Right lobe of liver (tissue), 6 donors: ENCODE results near the gene HGD. TPM values are rescaled to one million over a fixed set of nuclear protein-coding genes. Genes with fewer than 3 reads are reported as not detected.
"Not testable (repeated sequence)": the region's sequence is repeated elsewhere in the genome, so short reads cannot be mapped to it uniquely, and the experiment has no call there.

ENCODE experiments used
- ATAC-seq, 4 donors: fragments of 200-7000 bp; cut with Tn5 transposase; one replicate each; pipeline ENCODE4 v1.9.1; 2020; ENCODE audit warnings: mild to moderate bottlenecking in 4 of 4, moderate library complexity in 4 of 4
- DNase-seq, 3 donors: peaks; one replicate each; pipeline ENCODE4 v3.0.0-alpha.2; 2020
- H3K27ac ChIP-seq, 3 donors: fragments of 200-600 bp; one replicate each; pipeline ENCODE4 v1.8.0; 2022
- H3K27me3 ChIP-seq, 2 donors: fragments of 200-600 bp; one replicate each; pipeline ENCODE4 v1.8.0; 2022
- H3K36me3 ChIP-seq, 4 donors: fragments of 200-600 bp; sonication (generic) in 1 of 4; one replicate each; pipeline versions ENCODE4 v1.5.1 to v1.8.0; 2017 to 2022; ENCODE audit warnings: control low read depth in 1 of 4
- H3K4me1 ChIP-seq, 4 donors: fragments of 200-600 bp; sonication (generic) in 1 of 4; one replicate each; pipeline versions ENCODE4 v1.5.1 to v1.8.0; 2017 to 2022; ENCODE audit warnings: control low read depth in 1 of 4
- H3K4me3 ChIP-seq, 3 donors: fragments of 200-600 bp; one replicate each; pipeline ENCODE4 v1.8.0; 2022
- H3K9me3 ChIP-seq, 4 donors: fragments of 200-600 bp; sonication (generic) in 1 of 4; one replicate each; pipeline versions ENCODE4 v1.5.1 to v1.8.0; 2017 to 2022; ENCODE audit warnings: control low read depth in 1 of 4
- CTCF ChIP-seq, 4 donors: fragments of 200-600 bp in 3 of 4; fragments of 450-650 bp in 1 of 4; IDR thresholded peaks; one replicate each; pipeline versions ENCODE4 v1.5.1 to v1.8.0; 2016 to 2022; ENCODE audit warnings: antibody characterized with exemption in 4 of 4, mild to moderate bottlenecking in 2 of 4
- POLR2A ChIP-seq: fragments of 450-650 bp; IDR thresholded peaks from one replicate; pipeline ENCODE4 v1.6.1; 2017; ENCODE audit warnings: antibody characterized with exemption, mild to moderate bottlenecking
- WGBS: methylation state at CpG from one replicate; pipeline ENCODE4 v1.1.6; 2018; ENCODE audit warnings: low coverage, low lambda C conversion rate; ENCODE audit not compliant: insufficient coverage; ENCODE audit errors: missing lambda C conversion rate; 5-methylcytosine and 5-hydroxymethylcytosine counted together
- intact Hi-C, 2 donors: fragments of 100-400 bp; cut with DNase I; formaldehyde crosslinking; loops; one replicate each; pipeline versions ENCODE4 v1.11.2 to v1.14.1; 2022
- total RNA-seq, 6 experiments: library from RNA; depleted of rRNA in 2 of 6; stranded (reverse); fragments of >200 nt in 2 of 6; fragmentation: NEBNext Ultra II Directional in 3 of 6; extraction: Animal tissue kit (Norgen Biotek cat#: 25700) in 3 of 6; gene quantifications; one replicate each; pipeline versions ENCODE4 v1.1.0 to v1.2.4, GENCODE V29; 2016 to 2023
- donor health status: DM: no; HTN: yes; CAD: no.
- donor health status: DM: no; HTN: no; CAD: no.
- donor health status: DM: no; HTN: no; CAD: no.
- donor health status: DM: no; HTN: yes; CAD: no.
- donor health status: DM: no; HTN: yes; CAD: no.

HGD gene
- total RNA-seq, 6 experiments from 2014 or later: 117 to 610 (median 341) TPM

DNA sequence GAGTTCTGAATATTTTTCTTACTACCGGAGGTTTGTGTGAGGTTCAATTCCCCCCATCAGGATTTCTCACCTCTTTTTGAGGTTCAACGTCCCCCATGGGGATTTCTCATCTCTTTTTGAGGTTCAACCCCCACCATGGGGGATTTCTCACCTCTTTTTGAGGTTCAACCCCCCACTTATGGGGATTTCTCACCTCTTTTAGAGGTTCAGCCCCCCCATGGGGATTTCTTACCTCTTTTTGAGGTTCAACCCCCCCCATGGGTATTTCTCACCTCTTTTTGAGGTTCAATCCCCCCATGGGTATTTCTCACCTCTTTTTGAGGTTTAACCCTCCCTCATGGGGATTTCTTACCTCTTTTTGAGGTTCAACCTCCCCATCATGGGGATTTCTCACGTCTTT is 59.6 kb downstream of the HGD start:
- peaks cover 0 to 8% (median 4%) of the 10 kb centered on the region in 4 donors for H3K36me3 ChIP-seq
- no peak for ATAC-seq
- no peak overlapping the region for H3K27ac ChIP-seq
- H3K4me3 ChIP-seq: no peak overlapping the region
- 56% methylated on average over 3 of the region's 3 CpGs for WGBS
- H3K4me1 ChIP-seq: no peaks in the 10 kb centered on the region
- intact Hi-C loops: no loop called here
- DNase-seq: no peak
- H3K27me3 ChIP-seq: no peaks in the 10 kb centered on the region
- TF ChIP-seq CTCF (IDR thresholded peaks at IDR 0.05) (no peak), POLR2A (no peak)
- no peaks in the 10 kb centered on the region for H3K9me3 ChIP-seq

DNA sequence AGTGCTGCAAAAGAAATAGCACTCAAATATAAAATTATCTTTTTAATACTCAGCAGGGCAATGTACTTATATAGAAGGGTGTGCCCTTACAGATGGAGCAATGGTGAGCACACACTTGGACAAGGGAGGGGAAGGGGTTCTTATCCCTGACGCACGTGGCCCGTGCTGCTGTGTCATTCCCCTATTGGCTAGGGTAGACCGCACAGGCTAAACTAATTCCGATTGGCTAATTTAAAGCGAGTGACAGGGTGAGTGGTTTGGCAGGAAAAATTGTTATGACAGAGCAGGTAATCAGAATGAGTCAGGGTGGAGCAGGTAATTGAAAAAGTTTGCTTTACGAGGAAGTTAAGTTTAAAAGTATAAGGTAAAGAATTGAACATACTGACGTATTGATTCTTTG is 65.3 kb downstream of the HGD start:
- H3K4me1 ChIP-seq, H3K9me3 ChIP-seq, H3K27me3 ChIP-seq, H3K4me3 ChIP-seq, intact Hi-C loops, DNase-seq, ATAC-seq, H3K36me3 ChIP-seq, H3K27ac ChIP-seq: not testable (repeated sequence)
- WGBS: 90% methylated on average over 7 of the region's 8 CpGs

DNA sequence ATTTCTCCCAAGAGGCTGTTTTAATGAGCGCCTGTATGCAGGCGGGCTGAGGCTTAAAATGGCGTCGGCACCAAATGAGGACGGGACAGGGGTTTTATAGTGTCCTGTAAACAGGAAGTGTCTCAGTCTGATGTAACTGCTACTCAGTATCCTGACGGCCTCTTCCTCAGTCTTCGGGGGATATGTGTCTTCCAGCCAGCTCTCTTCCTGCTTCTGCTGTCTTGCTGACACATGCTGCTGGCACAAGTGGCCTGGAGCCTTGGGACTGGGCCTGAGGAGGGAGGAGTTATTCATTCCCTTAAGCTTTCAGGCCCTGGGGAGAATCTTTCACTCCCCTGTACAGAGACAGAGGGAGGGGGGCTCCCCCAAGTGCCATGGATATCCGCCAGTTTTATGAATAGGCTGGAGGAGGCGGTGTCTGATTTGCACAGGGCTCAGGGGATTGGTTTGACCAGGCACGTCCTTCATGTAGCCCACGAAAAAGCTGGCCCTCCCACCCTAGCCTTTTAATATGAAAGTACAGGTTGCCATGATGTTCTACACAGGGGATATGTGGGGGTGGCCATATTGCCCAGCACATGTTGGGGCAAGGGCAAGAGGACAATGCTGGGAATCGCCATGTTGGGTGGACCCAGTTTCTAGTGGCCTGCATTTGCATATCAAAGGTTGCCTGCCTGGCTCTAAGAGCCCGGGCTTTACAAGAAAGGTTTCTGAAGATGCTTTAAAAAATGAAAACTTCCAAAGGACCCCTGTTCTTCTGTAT is 66.0 kb downstream of the HGD start:
- Histone ChIP-seq H3K27me3 (no peaks in the 10 kb centered on the region), H3K9me3 (no peaks in the 10 kb centered on the region), H3K36me3 (no peaks in the 10 kb centered on the region), H3K27ac (no peak overlapping the region), H3K4me3 (no peak overlapping the region), H3K4me1 (no peaks in the 10 kb centered on the region)
- no peak for TF ChIP-seq CTCF (IDR thresholded peaks at IDR 0.05)
- no peak for TF ChIP-seq POLR2A
- ATAC-seq (peak; percentile 14 to 52 (median 35)), DNase-seq (no peak)
- intact Hi-C loops: no loop called here
- 58% methylated on average over 9 of the region's 13 CpGs for WGBS

- TF ChIP-seq POLR2A (no peak), CTCF (IDR thresholded peaks at IDR 0.05) (no peak)
Measured at GRCh38 chr3:120614765-120615164, 67.3 kb downstream of the HGD start.

DNA sequence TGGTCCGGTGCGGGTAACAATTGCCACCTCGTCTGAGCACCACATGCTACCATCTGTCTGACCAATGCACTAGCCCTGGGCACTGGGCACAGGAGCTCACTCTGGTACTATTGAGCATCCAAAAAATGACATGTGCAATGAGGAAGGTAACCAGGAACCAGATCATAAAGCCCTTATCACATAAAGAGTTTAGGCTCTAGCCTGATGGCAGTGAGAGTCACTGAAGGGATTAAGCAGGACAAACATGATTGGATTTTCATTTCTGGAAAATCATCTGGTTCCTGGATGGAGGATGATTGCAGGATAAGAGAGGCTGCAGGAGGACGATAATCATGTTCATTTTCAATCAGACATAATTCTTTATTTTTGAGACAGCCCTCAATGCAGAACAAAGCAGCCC is 73.5 kb downstream of the HGD start:
- DNase-seq: no peak
- TF ChIP-seq CTCF (IDR thresholded peaks at IDR 0.05): no peak
- TF ChIP-seq POLR2A: no peak
- Histone ChIP-seq H3K4me3 (no peak overlapping the region), H3K36me3 (no peaks in the 10 kb centered on the region), H3K4me1 (no peaks in the 10 kb centered on the region), H3K27ac (no peak overlapping the region), H3K9me3 (no peaks in the 10 kb centered on the region), H3K27me3 (no peaks in the 10 kb centered on the region)
- intact Hi-C loops: no loop called here
- ATAC-seq: no peak
- WGBS: 64% methylated on average over 4 of the region's 4 CpGs

More at GRCh38 chr3:120614765-120615164, 67.3 kb downstream of the HGD start:
- 73% methylated on average over 8 of the region's 8 CpGs for WGBS
- DNase-seq (no peak), ATAC-seq (peak in 1 of 4 donors; percentile 24)
- Histone ChIP-seq H3K27ac (no peak overlapping the region), H3K4me1 (no peaks in the 10 kb centered on the region), H3K27me3 (no peaks in the 10 kb centered on the region), H3K36me3 (no peaks in the 10 kb centered on the region), H3K4me3 (no peak overlapping the region), H3K9me3 (no peaks in the 10 kb centered on the region)
- intact Hi-C loops: no loop called here
